Calu3 (cell line): ENCODE measurements around the gene CDIPT. TPM values are rescaled to one million over a fixed set of nuclear protein-coding genes. Genes with fewer than 3 reads are reported as not detected.

ENCODE experiments used
- BruUV-seq: library from RNA; stranded (reverse); fragments of 400-500 nt; replicated peaks from 2 replicates; lab custom pipeline; 2021; lab: Mats Ljungman, UMichigan
- CTCF ChIA-PET: fragments of 300-600 bp; sonication (Branson Sonifier 250); formaldehyde crosslinking; loops from one replicate; lab custom pipeline; 2022; ENCODE audit warnings: antibody characterized with exemption; lab: Charles Lee
- DNase-seq: peaks from one replicate; pipeline ENCODE4 v3.0.0; 2022
- H3K27ac Mint-ChIP-seq: one replicate; pipeline ENCODE4 v1.8.0; 2022; ENCODE audit warnings: mixed read lengths; ENCODE audit not compliant: unreplicated experiment
- H3K27me3 Mint-ChIP-seq: one replicate; pipeline ENCODE4 v1.8.0; 2022; ENCODE audit warnings: mixed read lengths; ENCODE audit not compliant: unreplicated experiment
- H3K36me3 Mint-ChIP-seq: one replicate; pipeline ENCODE4 v1.8.0; 2022; ENCODE audit warnings: mild to moderate bottlenecking, moderate library complexity, mixed read lengths; ENCODE audit not compliant: insufficient read depth, unreplicated experiment
- H3K4me1 Mint-ChIP-seq: one replicate; pipeline ENCODE4 v1.8.0; 2022; ENCODE audit warnings: mild to moderate bottlenecking, low read depth, mixed read lengths; ENCODE audit not compliant: unreplicated experiment
- H3K4me3 Mint-ChIP-seq: one replicate; pipeline ENCODE4 v1.8.0; 2022; ENCODE audit warnings: mild to moderate bottlenecking, low read depth, moderate library complexity, mixed read lengths; ENCODE audit not compliant: unreplicated experiment
- H3K9me3 Mint-ChIP-seq: one replicate; pipeline ENCODE4 v1.8.0; 2022; ENCODE audit warnings: low read depth, mixed read lengths; ENCODE audit not compliant: unreplicated experiment
- CTCF ChIP-seq: fragments of 200-600 bp; IDR thresholded peaks from one replicate; pipeline ENCODE4 v1.8.0; 2022; ENCODE audit warnings: antibody characterized with exemption; ENCODE audit not compliant: unreplicated experiment
- intact Hi-C: fragments of 100-400 bp; cut with micrococcal nuclease; formaldehyde crosslinking; loops from one replicate; pipeline ENCODE4 v1.10.0; 2022; ENCODE audit not compliant: unreplicated experiment
- total RNA-seq: library from RNA; stranded (reverse); gene quantifications from 2 replicates; pipeline ENCODE4 v1.2.3, GENCODE V29; 2022

The CDIPT gene
- total RNA-seq, 1 experiment from 2014 or later, result 62.7 TPM

GRCh38 chr16:29863669-29863984, 601 bp upstream of the CDIPT start:
- Mint-ChIP-seq H3K36me3 (peaks cover 31% of the 10 kb centered on the region), H3K4me3 (peak overlapping the region; percentile 89), H3K4me1 (peaks cover 7% of the 10 kb centered on the region), H3K9me3 (no peaks in the 10 kb centered on the region), H3K27ac (peak overlapping the region; percentile 99), H3K27me3 (peaks cover 13% of the 10 kb centered on the region)
- BruUV-seq, result no TSS peak
- TF ChIP-seq CTCF, result no peak
- CTCF ChIA-PET, result interaction anchor here (0.5 to 0.6 kb wide), 2 partner anchors 18 to 31 kb away, joined by 3 read pairs; no protein-coding TSS in a partner anchor
- intact Hi-C loops, result loop anchor here (2.0 to 5.0 kb wide), 4 partner anchors 34 to 157 kb away; partner anchors contain the start of genes MVP and SEZ6L2
- no peak for DNase-seq

GRCh38 chr16:29862383-29862883, 593 bp downstream of the CDIPT start:
- intact Hi-C loops, result loop anchor here (2.0 to 5.0 kb wide), 4 partner anchors 35 to 158 kb away; partner anchors contain the start of genes MVP and SEZ6L2
- H3K36me3 Mint-ChIP-seq, result peaks cover 31% of the 10 kb centered on the region
- peaks cover 2% of the 10 kb centered on the region for H3K27me3 Mint-ChIP-seq
- peak overlapping the region; percentile 99 for H3K27ac Mint-ChIP-seq
- CTCF ChIA-PET, result interaction anchor here (0.6 kb wide), 1 partner anchor 467 kb away, joined by 3 read pairs; no protein-coding TSS in a partner anchor
- no TSS peak for BruUV-seq
- peak; percentile 62 for DNase-seq
- no peaks in the 10 kb centered on the region for H3K9me3 Mint-ChIP-seq
- TF ChIP-seq CTCF, result no peak
- H3K4me1 Mint-ChIP-seq, result peaks cover 7% of the 10 kb centered on the region
- H3K4me3 Mint-ChIP-seq, result peak overlapping the region; percentile 89

- TF ChIP-seq CTCF, result no peak
- Mint-ChIP-seq H3K4me1 (peaks cover 7% of the 10 kb centered on the region), H3K27ac (no peak overlapping the region), H3K27me3 (no peaks in the 10 kb centered on the region), H3K4me3 (no peak overlapping the region), H3K9me3 (no peaks in the 10 kb centered on the region), H3K36me3 (peaks cover 31% of the 10 kb centered on the region)
- CTCF ChIA-PET, result interaction anchor here (0.6 kb wide), 2 partner anchors 15 to 181 kb away, joined by 5 to 7 read pairs; no protein-coding TSS in a partner anchor
- no TSS peak for BruUV-seq
- intact Hi-C loops, result loop anchor here (5.0 kb wide), 3 partner anchors 37 to 147 kb away; partner anchors contain the start of genes MVP and SEZ6L2
- DNase-seq, result no peak
Observed at GRCh38 chr16:29860218-29860617, 2.8 kb downstream of the CDIPT start.

GRCh38 chr16:29858974-29859373, 4.1 kb downstream of the CDIPT start:
- BruUV-seq, result no TSS peak
- intact Hi-C loops, result no loop called here
- Mint-ChIP-seq H3K9me3 (no peaks in the 10 kb centered on the region), H3K27ac (no peak overlapping the region), H3K27me3 (no peaks in the 10 kb centered on the region), H3K4me3 (no peak overlapping the region), H3K36me3 (peaks cover 32% of the 10 kb centered on the region), H3K4me1 (peaks cover 7% of the 10 kb centered on the region)
- CTCF ChIA-PET, result no interaction called here
- no peak for DNase-seq
- TF ChIP-seq CTCF, result no peak
